B cell (primary cell): Measurements from ENCODE around the gene ARHGEF39. TPM values are rescaled to one million over a fixed set of nuclear protein-coding genes. Genes with fewer than 3 reads are reported as not detected.

Source experiments
- ATAC-seq: fragments of 200-7000 bp; cut with Tn5 transposase; one replicate; pipeline ENCODE4 v1.10.0; 2021; ENCODE audit warnings: low read depth, mild to moderate bottlenecking, moderate number of reproducible peaks, moderate library complexity
- CTCF ChIA-PET: fragments of 350-600 bp; sonication (Branson Sonifier 250); formaldehyde crosslinking; loops from one replicate; lab custom pipeline; 2021; ENCODE audit warnings: antibody characterized with exemption, inconsistent platforms; lab: Charles Lee
- POLR2A ChIA-PET: fragments of 350-600 bp; sonication (Branson Sonifier 250); formaldehyde crosslinking; loops from one replicate; lab custom pipeline; 2021; ENCODE audit warnings: antibody characterized with exemption; lab: Charles Lee
- DNase-seq: peaks from one replicate; pipeline ENCODE4 v3.0.0; 2013
- H2AFZ ChIP-seq: 2 replicates; pipeline ENCODE4 v1.6.1; 2012; ENCODE audit warnings: mild to moderate bottlenecking, low read depth, low read length; ENCODE audit not compliant: insufficient read depth, poor library complexity, severe bottlenecking
- H3K27ac ChIP-seq, 2 donors: 1 replicate in 1 of 2; 2 replicates in 1 of 2; pipeline ENCODE4 v1.5.1; 2012 to 2013; ENCODE audit warnings: low read length in 2 of 2, mild to moderate bottlenecking in 2 of 2, moderate library complexity in 1 of 2
- H3K27me3 ChIP-seq, 4 experiments: fragments of 200-600 bp in 1 of 4; sonication (generic) in 1 of 4; replicated peaks in 1 of 4; 1 replicate in 2 of 4; 2 replicates in 2 of 4; pipeline versions ENCODE4 v1.6.1 to v1.7.0; 2013 to 2016; ENCODE audit warnings: low read length in 3 of 4, mild to moderate bottlenecking in 2 of 4, mixed read lengths in 1 of 4, moderate library complexity in 1 of 4; ENCODE audit not compliant: insufficient read depth in 4 of 4, control insufficient read depth in 3 of 4; ENCODE audit errors: control extremely low read depth in 1 of 4
- H3K36me3 ChIP-seq, 2 experiments: replicated peaks in 1 of 2; 1 replicate in 1 of 2; 2 replicates in 1 of 2; pipeline versions ENCODE4 v1.6.1 to v1.7.1; 2013; ENCODE audit warnings: low read length in 1 of 2; ENCODE audit not compliant: insufficient read depth in 2 of 2, control insufficient read depth in 1 of 2; ENCODE audit errors: control extremely low read depth in 1 of 2, extremely low read depth in 1 of 2
- H3K4me1 ChIP-seq, 2 donors: fragments of 200-600 bp in 1 of 2; sonication (generic) in 1 of 2; 1 replicate in 1 of 2; 2 replicates in 1 of 2; pipeline versions ENCODE4 v1.5.1 to v1.6.1; 2013 to 2017; ENCODE audit warnings: low read length in 2 of 2; ENCODE audit not compliant: control insufficient read depth in 2 of 2, insufficient read depth in 2 of 2
- H3K4me2 ChIP-seq: replicated peaks from 2 replicates; pipeline ENCODE3; 2012; ENCODE audit warnings: mild to moderate bottlenecking, low read depth, low read length; ENCODE audit not compliant: poor library complexity, severe bottlenecking
- H3K4me3 ChIP-seq, 5 experiments: fragments of 200-600 bp in 1 of 5; sonication (generic) in 1 of 5; 1 replicate in 3 of 5; 2 replicates in 2 of 5; pipeline versions ENCODE4 v1.5.1 to v1.7.0; 2011 to 2016; ENCODE audit warnings: low read length in 4 of 5, mild to moderate bottlenecking in 4 of 5, low read depth in 2 of 5, control low read depth in 1 of 5, moderate library complexity in 1 of 5; ENCODE audit not compliant: insufficient read depth in 1 of 5; ENCODE audit errors: control extremely low read depth in 1 of 5, extremely low read depth in 1 of 5
- H3K79me2 ChIP-seq: fragments of 200-600 bp; sonication (generic); one replicate; pipeline ENCODE4 v1.6.0; 2016; ENCODE audit warnings: low read length; ENCODE audit not compliant: control insufficient read depth, insufficient read depth
- H3K9ac ChIP-seq: fragments of 200-600 bp; sonication (generic); 2 replicates; pipeline ENCODE4 v1.6.1; 2017; ENCODE audit warnings: mild to moderate bottlenecking, low read length, moderate library complexity
- H3K9me3 ChIP-seq, 3 donors: one replicate each; pipeline versions ENCODE4 v1.6.1 to v1.7.1; 2013; ENCODE audit warnings: low read length in 2 of 3; ENCODE audit not compliant: control insufficient read depth in 2 of 3, insufficient read depth in 1 of 3; ENCODE audit errors: control extremely low read depth in 1 of 3
- H4K20me1 ChIP-seq: 2 replicates; pipeline ENCODE4 v1.6.0; 2012; ENCODE audit warnings: mild to moderate bottlenecking, low read length; ENCODE audit not compliant: insufficient read depth, control insufficient read depth, poor library complexity, severe bottlenecking
- H3K27ac Mint-ChIP-seq: one replicate; pipeline ENCODE4 v1.8.0; 2021; ENCODE audit warnings: mixed read lengths
- H3K27me3 Mint-ChIP-seq: one replicate; pipeline ENCODE4 v1.8.0; 2021; ENCODE audit warnings: mixed read lengths
- H3K4me1 Mint-ChIP-seq: one replicate; pipeline ENCODE4 v1.8.0; 2021; ENCODE audit warnings: mixed read lengths
- H3K4me3 Mint-ChIP-seq: one replicate; pipeline ENCODE4 v1.8.0; 2021; ENCODE audit warnings: mixed read lengths
- H3K9me3 Mint-ChIP-seq: one replicate; pipeline ENCODE4 v1.8.0; 2022; ENCODE audit warnings: mixed read lengths; ENCODE audit not compliant: insufficient read depth
- CTCF ChIP-seq: fragments of 200-600 bp; IDR thresholded peaks from one replicate; pipeline ENCODE4 v1.8.0; 2022; ENCODE audit warnings: antibody characterized with exemption, mild to moderate bottlenecking
- EZH2 ChIP-seq: IDR thresholded peaks from 2 replicates; pipeline ENCODE4 v1.6.1; 2012; ENCODE audit warnings: borderline replicate concordance, low read depth, mild to moderate bottlenecking, moderate library complexity, low read length; ENCODE audit not compliant: insufficient read depth, poor library complexity, severe bottlenecking
- WGBS: methylation state at CpG from one replicate; pipeline ENCODE4 v1.1.5; 2013; ENCODE audit warnings: missing lambda C conversion rate; ENCODE audit not compliant: insufficient coverage; 5-methylcytosine and 5-hydroxymethylcytosine counted together
- intact Hi-C: fragments of 100-400 bp; cut with micrococcal nuclease; formaldehyde crosslinking; loops from one replicate; pipeline ENCODE4 v1.10.0; 2022
- polyA plus RNA-seq: library from polyadenylated mRNA; depleted of rRNA; stranded (reverse); fragments of >200 nt; gene quantifications from 2 replicates; pipeline ENCODE4 v1.2.3, GENCODE V29; 2012
- total RNA-seq, 2 donors: library from RNA; stranded (reverse); fragments of 120-200 nt in 1 of 2; gene quantifications; 1 replicate in 1 of 2; 2 replicates in 1 of 2; pipeline versions ENCODE4 v1.2.3 to v1.2.4, GENCODE V29; 2013 to 2022

ARHGEF39 gene
- total and polyA plus RNA-seq, 2 donors (not counting 1 experiment from before 2014, with no cell fraction given), result 0.40 to 0.62 TPM

GRCh38 chr9:35706951-35707350 lies 42.0 kb upstream of the ARHGEF39 start:
- Mint-ChIP-seq H3K4me3 (no peak overlapping the region), H3K4me1 (no peaks in the 10 kb centered on the region), H3K27ac (no peak overlapping the region), H3K27me3 (no peaks in the 10 kb centered on the region), H3K9me3 (no peaks in the 10 kb centered on the region)
- TF ChIP-seq EZH2 (no peak), CTCF (no peak)
- peaks cover 21% of the 10 kb centered on the region for H3K79me2 ChIP-seq
- ATAC-seq (no peak), DNase-seq (no peak)
- H3K9me3 ChIP-seq, result no peaks in the 10 kb centered on the region
- no peak overlapping the region for H2AFZ ChIP-seq
- H3K4me3 ChIP-seq, result no peak overlapping the region
- H3K27me3 ChIP-seq, result no peaks in the 10 kb centered on the region
- no peak overlapping the region for H3K27ac ChIP-seq
- WGBS, result over 99% methylated on average over 10 of the region's 10 CpGs
- H4K20me1 ChIP-seq, result peaks cover 18% of the 10 kb centered on the region
- no peak overlapping the region for H3K4me2 ChIP-seq
- H3K4me1 ChIP-seq, result no peaks in the 10 kb centered on the region
- ChIA-PET POLR2A (no interaction called here), CTCF (interaction anchor here (1.5 to 20.4 kb wide), 2 partner anchors 12 to 26 kb away, joined by 4 to 195 read pairs; partner anchors contain the start of genes CREB3 and TPM2)
- peaks cover 3 to 90% of the 10 kb centered on the region in 2 experiments for H3K36me3 ChIP-seq
- intact Hi-C loops, result no loop called here
- no peak overlapping the region for H3K9ac ChIP-seq

GRCh38 chr9:35705836-35706430 lies 40.9 kb upstream of the ARHGEF39 start:
- DNase-seq, result no peak
- TF ChIP-seq CTCF, result no peak
- TF ChIP-seq EZH2, result no peak
- no peaks in the 10 kb centered on the region for H3K9me3 Mint-ChIP-seq
- no peaks in the 10 kb centered on the region for H3K27me3 Mint-ChIP-seq
- ATAC-seq, result no peak
- H3K36me3 ChIP-seq, result peaks cover 4 to 90% of the 10 kb centered on the region in 2 experiments
- CTCF ChIA-PET, result interaction anchor here (0.8 to 20.4 kb wide), 3 partner anchors 11 to 1072 kb away, joined by 3 to 195 read pairs (median 4); partner anchors contain the start of genes CREB3 and TPM2
- no peak overlapping the region for H3K4me3 ChIP-seq
- POLR2A ChIA-PET, result no interaction called here
- no peaks in the 10 kb centered on the region for H3K4me1 Mint-ChIP-seq
- H3K27ac Mint-ChIP-seq, result no peak overlapping the region
- no peak overlapping the region for H3K4me2 ChIP-seq
- intact Hi-C loops, result no loop called here
- H2AFZ ChIP-seq, result no peak overlapping the region
- 100% methylated on average over 4 of the region's 7 CpGs for WGBS
- H3K4me1 ChIP-seq, result no peaks in the 10 kb centered on the region
- no peaks in the 10 kb centered on the region for H3K9me3 ChIP-seq
- no peak overlapping the region for H3K27ac ChIP-seq
- peaks cover 13% of the 10 kb centered on the region for H3K79me2 ChIP-seq
- no peaks in the 10 kb centered on the region for H3K27me3 ChIP-seq
- H4K20me1 ChIP-seq, result peaks cover 18% of the 10 kb centered on the region
- no peak overlapping the region for H3K4me3 Mint-ChIP-seq
- no peak overlapping the region for H3K9ac ChIP-seq
